HG02588 (cell line): ENCODE measurements around the gene CDH16.
"Not testable (repeated sequence)": the region's sequence is repeated elsewhere in the genome, so short reads cannot be mapped to it uniquely, and the experiment has no call there.

ENCODE experiments used
- ATAC-seq: cut with Tn5 transposase; IDR thresholded peaks from one replicate; pipeline ENCODE4 v1.9.1; 2021; ENCODE audit warnings: mild to moderate bottlenecking, moderate library complexity; ENCODE audit not compliant: unreplicated experiment

Gene CDH16

DNA sequence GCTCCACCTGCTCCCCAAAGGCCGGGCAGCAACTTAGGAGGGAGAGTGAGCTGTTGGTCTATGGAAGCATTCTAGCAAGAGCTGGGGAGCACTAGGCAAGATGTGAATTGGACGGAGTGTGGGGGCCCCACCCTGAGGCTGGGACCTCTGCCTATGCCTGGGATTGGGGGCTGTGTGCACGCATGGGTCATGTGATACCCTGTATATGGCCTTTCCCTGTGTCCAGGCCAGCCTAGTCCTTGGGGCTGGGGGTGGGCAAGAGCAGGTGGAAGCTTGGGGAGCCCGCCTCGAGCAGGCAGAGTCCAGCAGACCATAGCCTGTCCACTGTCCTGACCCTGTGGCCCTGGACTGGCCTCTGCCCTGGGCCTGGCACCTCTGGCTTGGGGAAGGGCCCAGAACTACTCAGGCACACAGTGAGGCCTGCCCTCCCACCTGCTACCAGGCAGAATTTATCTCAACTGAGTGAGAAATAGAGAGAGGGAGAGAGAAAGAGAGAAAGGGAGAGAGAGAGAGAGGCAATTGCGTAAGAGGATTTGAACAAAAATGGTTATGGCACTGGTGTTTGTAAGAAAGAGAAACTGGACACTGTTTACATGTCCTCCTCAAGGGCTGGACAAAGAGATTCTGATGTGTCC is 19.3 kb downstream of the CDH16 start:
- no peak for ATAC-seq

DNA sequence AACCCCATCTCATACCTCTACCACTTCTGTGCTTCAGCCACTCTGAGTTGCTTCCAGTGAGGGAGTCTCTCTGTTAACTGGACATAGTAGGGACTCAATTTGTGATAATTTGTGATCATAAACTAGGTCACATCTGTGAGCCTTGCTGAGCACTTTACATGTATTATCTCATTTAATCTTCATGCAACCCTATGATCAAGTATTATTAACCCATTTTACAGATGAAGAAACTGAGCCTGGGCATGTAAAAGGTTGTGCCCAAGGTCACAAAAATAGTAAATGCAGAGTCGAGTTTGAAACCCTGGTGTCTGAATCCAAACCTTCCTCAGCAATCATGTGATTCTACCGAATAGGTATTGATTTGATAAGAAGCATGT is 19.8 kb downstream of the CDH16 start:
- ATAC-seq = no peak

- no peak for ATAC-seq
Observed at GRCh38 chr16:66898207-66898606, 20.5 kb downstream of the CDH16 start.

GRCh38 chr16:66896682-66897081 is 22.0 kb downstream of the CDH16 start:
- ATAC-seq = not testable (repeated sequence)

GRCh38 chr16:66895999-66896398 is 22.7 kb downstream of the CDH16 start:
- no peak for ATAC-seq

GRCh38 chr16:66895689-66895979 is 23.1 kb downstream of the CDH16 start:
- no peak for ATAC-seq

DNA sequence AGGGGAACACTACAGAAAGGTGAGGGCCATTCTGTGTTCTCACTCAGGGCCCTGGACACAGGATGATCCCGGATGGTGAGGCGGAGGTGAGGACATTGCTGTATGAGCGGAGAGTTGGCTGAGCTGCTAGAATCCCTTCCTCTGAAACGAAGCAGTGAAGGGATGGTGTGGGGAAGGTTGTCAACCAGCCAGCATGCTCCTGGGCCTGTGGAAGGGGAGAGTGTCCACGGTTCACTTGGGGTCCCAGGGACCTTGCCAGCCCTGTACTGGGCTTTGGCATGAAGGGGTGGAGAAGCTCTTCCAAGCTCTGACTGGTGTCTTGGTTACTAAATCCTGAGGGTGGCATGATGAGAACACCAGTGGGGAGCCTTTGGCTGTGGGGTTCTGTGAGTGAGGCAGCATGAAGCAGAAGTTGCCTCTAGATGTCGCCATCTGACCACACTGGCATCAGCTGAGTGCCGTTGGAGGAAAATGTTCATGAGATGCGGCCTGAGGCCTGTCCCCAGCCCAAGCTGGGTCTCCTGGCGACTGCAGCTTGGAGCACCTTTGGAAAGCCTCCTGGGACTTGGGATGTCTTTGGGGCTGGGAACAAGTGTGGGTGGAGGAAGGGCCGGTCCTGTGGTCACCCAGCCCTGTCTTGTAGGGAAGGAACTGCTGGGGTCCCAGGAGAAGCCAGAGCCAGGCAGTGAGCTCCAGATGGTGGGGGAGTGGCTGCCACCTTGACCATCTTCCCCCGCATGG is 23.6 kb downstream of the CDH16 start:
- ATAC-seq = no peak

GRCh38 chr16:66894055-66894454 is 24.6 kb downstream of the CDH16 start:
- ATAC-seq = no peak

GRCh38 chr16:66891797-66892196 is 26.9 kb downstream of the CDH16 start:
- ATAC-seq = no peak

DNA sequence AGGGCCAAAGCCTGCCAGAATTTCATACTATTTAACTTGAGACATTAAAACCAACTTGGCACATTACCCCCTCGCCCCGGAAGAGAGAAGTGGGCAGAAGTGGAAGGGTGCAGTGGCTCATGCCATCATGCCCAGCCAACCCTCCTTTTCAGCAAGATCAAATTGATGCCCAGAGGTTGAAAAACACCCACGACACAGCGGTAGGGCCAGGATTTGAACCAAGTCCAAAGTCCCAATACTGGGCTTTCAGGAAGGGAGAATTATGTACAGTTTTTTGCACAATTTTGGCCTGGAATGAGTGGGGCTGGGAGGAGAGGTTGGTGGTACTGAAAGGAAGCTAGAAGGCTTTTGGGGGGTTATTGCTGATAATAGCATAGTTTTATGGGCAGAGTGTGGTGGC is 27.3 kb downstream of the CDH16 start:
- ATAC-seq = no peak

- no peak for ATAC-seq
Observed at GRCh38 chr16:66890799-66891198, 27.9 kb downstream of the CDH16 start.

- ATAC-seq = no peak
Observed at GRCh38 chr16:66889622-66890021, 29.1 kb downstream of the CDH16 start.

DNA sequence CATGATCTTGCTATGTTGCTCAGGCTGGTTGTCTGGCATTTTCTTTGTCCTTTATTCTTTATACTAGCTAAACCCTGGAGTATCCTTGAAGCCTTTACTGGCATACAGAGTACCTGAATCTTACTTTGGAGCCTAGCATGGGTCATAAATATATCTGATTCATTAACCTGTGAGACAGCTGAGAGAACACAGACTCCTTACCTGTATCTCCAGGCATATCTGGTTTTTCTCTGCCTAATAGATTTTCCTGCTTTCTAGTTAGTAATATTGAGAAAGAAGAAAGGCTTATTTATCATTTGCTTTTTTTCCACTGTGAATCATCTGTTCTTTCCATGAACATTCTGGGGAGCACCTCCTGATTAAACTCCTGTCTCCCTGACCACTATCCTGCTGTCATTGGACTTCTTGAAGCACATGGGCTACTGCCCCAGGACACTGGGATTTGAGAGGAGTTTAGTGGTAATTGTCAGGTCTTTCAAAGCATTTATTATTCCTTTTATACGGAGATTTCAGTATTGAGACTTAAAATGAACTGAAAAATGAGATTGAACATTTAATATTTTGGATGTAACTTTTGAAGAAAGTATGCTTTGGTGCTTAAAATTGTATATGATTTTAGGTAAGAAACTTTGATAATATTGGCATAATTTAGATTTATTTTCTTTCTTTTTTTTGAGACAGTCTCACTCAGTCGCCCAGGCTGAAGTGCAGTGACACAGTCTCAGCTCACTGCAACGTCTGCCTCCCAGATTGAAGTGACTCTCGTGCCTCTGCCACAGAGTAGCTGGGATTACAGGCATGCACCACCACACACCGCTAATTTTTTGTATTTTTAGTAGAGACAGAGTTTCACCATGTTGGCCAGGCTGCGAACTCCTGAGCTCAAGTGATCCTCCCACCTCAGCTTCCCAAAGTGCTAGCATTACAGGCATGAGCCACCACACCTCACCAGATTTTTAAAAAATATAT is 29.8 kb downstream of the CDH16 start:
- no peak for ATAC-seq

DNA sequence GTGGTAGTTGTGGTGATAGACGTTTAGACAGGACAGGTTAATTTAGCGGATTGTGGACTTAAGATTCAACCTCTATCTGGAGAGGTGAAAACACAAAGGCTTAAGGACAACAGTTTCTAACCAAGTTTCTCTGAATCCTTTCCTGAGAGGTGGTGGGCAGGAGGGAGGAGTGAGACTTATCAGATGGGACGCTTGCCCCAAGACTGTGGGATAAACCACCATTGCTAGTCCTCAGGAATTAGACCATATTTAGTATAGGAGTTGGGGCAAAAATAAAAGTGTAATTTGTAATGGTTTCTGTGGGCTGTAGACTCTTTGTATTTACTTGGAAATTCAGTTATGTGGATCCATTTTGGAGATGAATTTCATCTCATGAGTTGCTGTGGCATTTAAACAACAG is 31.8 kb downstream of the CDH16 start:
- no peak for ATAC-seq

GRCh38 chr16:66886321-66886720 is 32.4 kb downstream of the CDH16 start:
- no peak for ATAC-seq

- no peak for ATAC-seq
Observed at GRCh38 chr16:66885491-66885890, 33.2 kb downstream of the CDH16 start.

DNA sequence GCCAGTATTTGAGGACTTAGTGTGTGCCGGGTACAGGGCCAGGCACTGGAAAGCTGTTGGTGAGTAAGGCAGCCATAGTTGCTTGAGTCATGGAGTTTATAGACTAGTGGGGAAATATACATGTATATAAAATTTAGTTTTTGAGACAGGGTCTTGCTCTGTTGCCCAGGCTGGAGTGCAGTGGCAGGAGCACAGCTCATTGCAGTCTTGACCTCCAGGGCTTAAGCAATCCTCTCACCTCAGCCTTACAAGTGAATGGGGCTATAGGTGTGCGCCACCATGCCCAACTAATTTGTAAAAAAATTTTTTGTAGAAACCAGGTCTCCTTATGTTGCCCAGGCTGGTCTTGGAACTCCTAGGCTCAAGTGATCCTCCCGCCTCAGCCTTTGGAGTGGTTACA is 36.0 kb downstream of the CDH16 start:
- ATAC-seq = no peak

DNA sequence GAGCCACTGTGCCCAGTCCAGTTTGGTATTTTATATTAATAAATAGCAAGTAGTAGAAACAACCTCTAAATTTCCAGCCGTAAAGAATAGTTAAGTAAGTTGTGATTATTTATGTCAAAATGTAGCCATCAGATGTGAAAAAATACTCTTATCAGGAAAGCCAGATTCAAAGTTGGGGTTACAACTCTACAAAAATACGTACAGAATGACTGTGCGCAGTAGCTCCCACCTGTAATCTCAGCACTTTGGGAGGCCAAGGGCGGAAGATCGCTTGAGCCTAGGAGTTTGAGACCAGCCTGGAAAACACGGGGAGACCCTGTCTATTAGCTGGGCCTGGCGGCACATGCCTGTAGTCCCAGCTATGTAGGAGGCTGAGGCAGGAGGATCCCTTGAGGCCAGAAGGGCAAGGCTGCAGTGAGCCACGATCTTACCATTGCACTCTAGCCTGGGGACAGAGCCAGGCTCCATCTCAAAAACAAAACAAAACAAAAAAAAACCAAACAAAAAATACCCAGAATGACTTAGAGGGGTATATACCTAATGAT is 36.6 kb downstream of the CDH16 start:
- ATAC-seq = no peak

- no peak for ATAC-seq
Observed at GRCh38 chr16:66881560-66881959, 37.1 kb downstream of the CDH16 start.

- ATAC-seq = no peak
Observed at GRCh38 chr16:66881014-66881417, 37.7 kb downstream of the CDH16 start.

DNA sequence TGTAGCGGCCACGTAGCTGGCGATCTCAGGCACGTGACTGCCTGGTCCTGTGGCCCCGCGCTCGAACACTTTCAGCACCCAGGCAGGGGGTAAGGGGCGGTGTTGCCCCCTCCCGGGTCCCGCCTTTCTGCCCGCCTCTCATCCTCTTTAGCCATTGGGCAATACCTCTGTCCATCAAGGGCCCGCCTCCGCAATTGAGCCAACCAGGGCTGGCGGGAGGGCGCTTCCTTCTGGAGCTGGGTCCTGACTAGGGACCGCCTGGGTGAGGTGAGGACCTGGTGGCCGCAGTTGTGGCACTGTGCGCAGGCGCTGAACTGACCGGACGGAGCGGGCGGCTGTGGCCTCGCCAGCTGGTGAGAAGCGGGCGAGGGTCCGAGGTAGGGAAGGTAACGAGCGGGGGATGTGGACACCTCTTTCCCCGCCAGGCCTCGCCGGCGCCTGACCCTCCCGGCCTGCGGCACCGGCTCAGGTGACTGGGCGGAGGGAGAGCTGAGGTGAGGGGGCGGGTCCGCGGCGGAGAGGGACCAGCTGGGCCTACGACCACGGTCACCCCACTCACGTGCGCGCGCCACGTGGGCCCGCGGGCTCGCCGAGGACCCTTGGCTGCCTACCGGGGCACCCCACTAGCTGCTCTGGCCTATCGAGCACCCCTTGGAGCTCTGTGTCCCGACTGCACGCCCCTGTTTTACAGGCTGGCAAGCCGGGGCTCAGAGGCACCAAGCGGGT is 38.2 kb downstream of the CDH16 start, which contains the start of gene PDP2:
Gene PDP2, plus strand, starts transcription at position 228 of the 726 bp plus-strand sequence. CDS start 3,770 bp downstream, outside the sequence.
- peak; percentile 94 for ATAC-seq
